Fibroblast of peridontal ligament (primary cell): ENCODE data around the gene CUL9.

ENCODE experiments used
- DNase-seq: peaks from one replicate; pipeline ENCODE4 v3.0.0-alpha.2; 2010; ENCODE audit errors: extremely low read depth

Gene CUL9

GRCh38 chr6:43200541-43200940, 18.5 kb downstream of the CUL9 start:
- DNase-seq, result no peak

- no peak for DNase-seq
Observed at GRCh38 chr6:43202451-43202850, 20.5 kb downstream of the CUL9 start.

- DNase-seq, result no peak
Observed at GRCh38 chr6:43203029-43203717, 21.2 kb downstream of the CUL9 start.

GRCh38 chr6:43203718-43204095, 21.7 kb downstream of the CUL9 start:
- DNase-seq, result no peak

GRCh38 chr6:43204271-43205105, 22.5 kb downstream of the CUL9 start:
- no peak for DNase-seq

GRCh38 chr6:43205849-43206248, 23.9 kb downstream of the CUL9 start:
- DNase-seq, result no peak

GRCh38 chr6:43207286-43207685, 25.3 kb downstream of the CUL9 start:
- DNase-seq, result no peak

- no peak for DNase-seq
Observed at GRCh38 chr6:43211955-43212354, 30.0 kb downstream of the CUL9 start.

- no peak for DNase-seq
Observed at GRCh38 chr6:43213431-43213830, 31.4 kb downstream of the CUL9 start.

GRCh38 chr6:43215066-43215465, 33.1 kb downstream of the CUL9 start:
- no peak for DNase-seq

- no peak for DNase-seq
Observed at GRCh38 chr6:43216200-43216599, 34.2 kb downstream of the CUL9 start.

GRCh38 chr6:43217351-43217750, 35.4 kb downstream of the CUL9 start:
- no peak for DNase-seq

- DNase-seq, result no peak
Observed at GRCh38 chr6:43219119-43219518, 37.1 kb downstream of the CUL9 start.

GRCh38 chr6:43219814-43220213, 37.8 kb downstream of the CUL9 start:
- no peak for DNase-seq

- no peak for DNase-seq
Observed at GRCh38 chr6:43220439-43220951, 38.5 kb downstream of the CUL9 start.

- DNase-seq, result no peak
Observed at GRCh38 chr6:43221046-43221972, 39.3 kb downstream of the CUL9 start.

GRCh38 chr6:43222418-43223059, 40.5 kb downstream of the CUL9 start:
- DNase-seq, result no peak

GRCh38 chr6:43223175-43223574, 41.2 kb downstream of the CUL9 start:
- no peak for DNase-seq

GRCh38 chr6:43226192-43226851, 44.3 kb downstream of the CUL9 start:
- no peak for DNase-seq

- peak; percentile 49 for DNase-seq
Observed at GRCh38 chr6:43228951-43229802, 47.2 kb downstream of the CUL9 start, which contains the start of gene DNPH1. TSS of gene DNPH1 (minus strand) at chr6:43229481. CDS start at chr6:43229456, 25 bp downstream.
